Hepatocyte (in vitro differentiated cells): ENCODE results near the gene MEIS1.

Source experiments
- EZH2 ChIP-seq: fragments of 200-600 bp; sonication (generic); IDR thresholded peaks from 2 replicates; pipeline ENCODE4 v1.6.1; 2016; ENCODE audit warnings: antibody characterized with exemption, mild to moderate bottlenecking, borderline replicate concordance
- EZH2phosphoT487 ChIP-seq: fragments of 200-600 bp; sonication (generic); IDR thresholded peaks from one replicate; pipeline ENCODE4 v1.6.1; 2018; ENCODE audit warnings: antibody characterized with exemption, mild to moderate bottlenecking, low read depth, moderate library complexity; ENCODE audit not compliant: unreplicated experiment, severe bottlenecking
- TF ChIP-seq, protein P1 (sequence below): fragments of 200-600 bp; sonication (generic); IDR thresholded peaks from 2 replicates; pipeline ENCODE4 v1.5.1; 2016; ENCODE audit warnings: antibody characterized with exemption, mild to moderate bottlenecking; ENCODE audit not compliant: poor library complexity

DNA sequence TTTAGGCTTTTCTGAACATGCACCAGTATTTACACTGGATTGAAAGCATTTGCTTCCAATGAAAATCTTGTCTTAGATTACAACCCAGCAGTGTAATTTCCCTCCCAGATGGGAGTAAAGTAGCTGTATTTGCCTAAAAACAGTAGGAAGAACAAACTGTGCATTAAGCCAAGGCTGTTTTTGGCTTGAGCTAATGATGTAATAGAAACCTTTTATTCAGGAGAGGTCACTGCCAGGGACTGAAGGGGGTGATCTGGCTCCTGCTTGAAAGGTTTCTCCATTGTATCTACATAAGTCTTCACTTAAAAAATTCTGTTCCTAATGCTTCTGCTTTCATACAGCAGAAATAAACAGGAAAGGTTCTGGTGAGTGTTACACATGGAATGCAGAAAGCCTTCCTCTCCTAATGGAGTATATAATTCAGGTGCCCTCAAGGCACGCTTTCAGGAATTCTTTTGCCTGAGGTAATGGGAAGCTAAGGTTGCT is 74.4 kb downstream of the MEIS1 start:
- TF ChIP-seq, protein P1, sequence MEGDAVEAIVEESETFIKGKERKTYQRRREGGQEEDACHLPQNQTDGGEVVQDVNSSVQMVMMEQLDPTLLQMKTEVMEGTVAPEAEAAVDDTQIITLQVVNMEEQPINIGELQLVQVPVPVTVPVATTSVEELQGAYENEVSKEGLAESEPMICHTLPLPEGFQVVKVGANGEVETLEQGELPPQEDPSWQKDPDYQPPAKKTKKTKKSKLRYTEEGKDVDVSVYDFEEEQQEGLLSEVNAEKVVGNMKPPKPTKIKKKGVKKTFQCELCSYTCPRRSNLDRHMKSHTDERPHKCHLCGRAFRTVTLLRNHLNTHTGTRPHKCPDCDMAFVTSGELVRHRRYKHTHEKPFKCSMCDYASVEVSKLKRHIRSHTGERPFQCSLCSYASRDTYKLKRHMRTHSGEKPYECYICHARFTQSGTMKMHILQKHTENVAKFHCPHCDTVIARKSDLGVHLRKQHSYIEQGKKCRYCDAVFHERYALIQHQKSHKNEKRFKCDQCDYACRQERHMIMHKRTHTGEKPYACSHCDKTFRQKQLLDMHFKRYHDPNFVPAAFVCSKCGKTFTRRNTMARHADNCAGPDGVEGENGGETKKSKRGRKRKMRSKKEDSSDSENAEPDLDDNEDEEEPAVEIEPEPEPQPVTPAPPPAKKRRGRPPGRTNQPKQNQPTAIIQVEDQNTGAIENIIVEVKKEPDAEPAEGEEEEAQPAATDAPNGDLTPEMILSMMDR: no peak
- no peak for TF ChIP-seq EZH2
- TF ChIP-seq EZH2phosphoT487: no peak
